ENCODE data around the gene CFAP92.

- TF ChIP-seq POLR2A (IDR thresholded peaks at IDR 0.05) (no peak), CTCF (IDR thresholded peaks at IDR 0.05 in 8 of 11, conservative IDR thresholded peaks at IDR 0.05 in 3 of 11) (no peak)
Observed at GRCh38 chr3:128996726-128997125, 2.9 kb upstream of the CFAP92 start.

Measured in spleen (tissue), 7 donors.